LNCAP (cell line): ENCODE measurements around the gene DHRS13.

Source experiments
- CTCF ChIP-seq: fragments of 450-650 bp; IDR thresholded peaks from 2 replicates; pipeline ENCODE4 v1.5.1; 2017; ENCODE audit warnings: mild to moderate bottlenecking

DHRS13 gene

GRCh38 chr17:28879886-28880571 lies 22.9 kb downstream of the DHRS13 start:
- no peak for TF ChIP-seq CTCF

- TF ChIP-seq CTCF, result peak; percentile 44
Observed at GRCh38 chr17:28878981-28879380, 23.9 kb downstream of the DHRS13 start.

GRCh38 chr17:28878158-28878910 lies 24.5 kb downstream of the DHRS13 start:
- no peak for TF ChIP-seq CTCF

- no peak for TF ChIP-seq CTCF
Observed at GRCh38 chr17:28875848-28876550, 26.9 kb downstream of the DHRS13 start.

GRCh38 chr17:28874750-28875149 lies 28.1 kb downstream of the DHRS13 start:
- no peak for TF ChIP-seq CTCF

GRCh38 chr17:28873839-28874238 lies 29.0 kb downstream of the DHRS13 start:
- no peak for TF ChIP-seq CTCF

- no peak for TF ChIP-seq CTCF
Observed at GRCh38 chr17:28871056-28871579, 31.8 kb downstream of the DHRS13 start.
